Endothelial cell of umbilical vein (primary cell): ENCODE measurements around the gene MCTP2.

Source experiments
- CTCF ChIP-seq, 2 donors: IDR thresholded peaks; 1 replicate in 1 of 2; 2 replicates in 1 of 2; pipeline ENCODE4 v1.5.1; 2011; ENCODE audit warnings: low read length in 2 of 2, mild to moderate bottlenecking in 2 of 2, moderate library complexity in 2 of 2, control low read depth in 1 of 2, inconsistent platforms in 1 of 2, low read depth in 1 of 2; ENCODE audit not compliant: insufficient read depth in 1 of 2; ENCODE audit errors: extremely low read depth in 1 of 2
- MAX ChIP-seq: IDR thresholded peaks from 2 replicates; pipeline ENCODE4 v1.6.1; 2011; ENCODE audit not compliant: insufficient read depth, insufficient read length
- MYC ChIP-seq: IDR thresholded peaks from one replicate; pipeline ENCODE4 v1.6.1; 2011; ENCODE audit warnings: mild to moderate bottlenecking, low read depth, low read length
- POLR2A ChIP-seq: IDR thresholded peaks from 2 replicates; pipeline ENCODE4 v1.6.1; 2012; ENCODE audit warnings: low read depth, mild to moderate bottlenecking, control low read depth, low read length
- POLR2AphosphoS5 ChIP-seq: IDR thresholded peaks from 2 replicates; pipeline ENCODE4 v1.6.1; 2012; ENCODE audit warnings: low read depth, mild to moderate bottlenecking, control low read depth, low read length, moderate library complexity; ENCODE audit not compliant: insufficient read depth

- no peak for TF ChIP-seq CTCF (IDR thresholded peaks at IDR 0.05; ENCODE audit: extremely low read depth in 1 of 2, insufficient read depth in 1 of 2, low read depth in 1 of 2, low read length in 2 of 2)
- TF ChIP-seq POLR2AphosphoS5 = no peak
- no peak for TF ChIP-seq POLR2A
- no peak for TF ChIP-seq MAX
- TF ChIP-seq MYC = no peak
Measured at GRCh38 chr15:94398001-94398400, 166.6 kb downstream of the MCTP2 start.
